OCI-LY3 (cell line): ENCODE data around the gene HOXD8.

Experiments
- CTCF ChIP-seq: fragments of 200-600, 300-600 bp; sonication (generic); IDR thresholded peaks from 2 replicates; pipeline ENCODE4 v1.5.1; 2014; ENCODE audit warnings: antibody characterized with exemption, low read length, low read depth
- EZH2phosphoT487 ChIP-seq: fragments of 200-600 bp; shearing (Covaris generic); IDR thresholded peaks from 2 replicates; pipeline ENCODE4 v1.6.1; 2018; ENCODE audit warnings: antibody characterized with exemption, mixed run types, low read depth

GRCh38 chr2:176115883-176116813 lies 13.4 kb upstream of the HOXD8 start, which contains the start of gene HOXD10:
- TF ChIP-seq CTCF (no peak), EZH2phosphoT487 (no peak)
